Activated CD8-positive, alpha-beta memory T cell treated with anti-CD3 and anti-CD28 coated beads, Interleukin-2, amount 50 U/mL, for 48 hours (primary cell): ENCODE measurements around the gene BTBD3.
A peak's percentile ranks its signal among the peaks of the same experiment; 100 is the strongest.

Experiments
- DNase-seq: peaks from one replicate; pipeline ENCODE4 v3.0.0-alpha.2; 2020

The BTBD3 gene

GRCh38 chr20:11917663-11918062, at the start of gene BTBD3:
Gene BTBD3, plus strand, starts transcription at chr20:11917893. Its CDS starts 383 bp downstream, at chr20:11918276.
- no peak for DNase-seq

- DNase-seq, result no peak
Observed at GRCh38 chr20:11869641-11870040, 48.1 kb upstream of the BTBD3 start.

- no peak for DNase-seq
Observed at GRCh38 chr20:11870411-11870810, 47.3 kb upstream of the BTBD3 start.

GRCh38 chr20:11876555-11876954, 41.1 kb upstream of the BTBD3 start:
- no peak for DNase-seq

GRCh38 chr20:11880680-11881079, 37.0 kb upstream of the BTBD3 start:
- DNase-seq, result no peak

GRCh38 chr20:11881449-11881848, 36.2 kb upstream of the BTBD3 start:
- DNase-seq, result no peak

GRCh38 chr20:11882651-11883050, 35.0 kb upstream of the BTBD3 start:
- DNase-seq, result no peak

GRCh38 chr20:11888648-11889047, 29.0 kb upstream of the BTBD3 start:
- no peak for DNase-seq

- DNase-seq, result peak; percentile 68
Observed at GRCh38 chr20:11890331-11891076, 27.2 kb upstream of the BTBD3 start.

GRCh38 chr20:11891077-11891775, 26.5 kb upstream of the BTBD3 start:
- DNase-seq, result peak; percentile 58

- DNase-seq, result no peak
Observed at GRCh38 chr20:11891776-11892545, 25.7 kb upstream of the BTBD3 start.

- no peak for DNase-seq
Observed at GRCh38 chr20:11894062-11894461, 23.6 kb upstream of the BTBD3 start.

- no peak for DNase-seq
Observed at GRCh38 chr20:11895861-11896387, 21.8 kb upstream of the BTBD3 start.

- DNase-seq, result no peak
Observed at GRCh38 chr20:11901127-11901526, 16.6 kb upstream of the BTBD3 start.

- DNase-seq, result no peak
Observed at GRCh38 chr20:11902285-11902697, 15.4 kb upstream of the BTBD3 start.

GRCh38 chr20:11905460-11906179, 12.1 kb upstream of the BTBD3 start:
- DNase-seq, result no peak

GRCh38 chr20:11906626-11907480, 10.8 kb upstream of the BTBD3 start:
- DNase-seq, result no peak

GRCh38 chr20:11907621-11908020, 10.1 kb upstream of the BTBD3 start:
- no peak for DNase-seq

- no peak for DNase-seq
Observed at GRCh38 chr20:11912013-11912658, 5.6 kb upstream of the BTBD3 start.

- DNase-seq, result no peak
Observed at GRCh38 chr20:11912659-11913415, 4.9 kb upstream of the BTBD3 start.
